GM21723 (cell line): ENCODE data around the gene SAMD5.

ENCODE experiments used
- ATAC-seq: cut with Tn5 transposase; IDR thresholded peaks from one replicate; pipeline ENCODE4 v1.9.1; 2021; ENCODE audit warnings: mild to moderate bottlenecking, moderate library complexity; ENCODE audit not compliant: unreplicated experiment

The SAMD5 gene

DNA sequence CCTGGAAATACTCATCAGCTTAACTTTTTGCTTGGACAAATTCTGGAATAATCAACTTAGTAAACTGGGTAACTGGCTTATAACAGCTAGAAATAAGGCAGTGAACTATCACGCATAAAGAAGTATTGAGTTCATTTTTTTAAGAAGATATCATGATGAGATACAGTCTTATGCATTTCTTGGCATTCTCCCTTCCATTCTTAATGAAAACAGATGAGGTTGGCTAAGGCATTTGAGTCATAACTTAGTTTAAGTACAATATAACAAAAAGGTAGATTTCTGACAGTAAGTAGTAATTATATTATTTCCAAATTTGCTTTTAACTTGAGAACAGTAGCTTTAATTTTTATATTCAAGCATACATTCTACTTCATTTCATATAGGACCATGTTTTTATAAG, 56.1 kb downstream of the SAMD5 start:
- no peak for ATAC-seq

DNA sequence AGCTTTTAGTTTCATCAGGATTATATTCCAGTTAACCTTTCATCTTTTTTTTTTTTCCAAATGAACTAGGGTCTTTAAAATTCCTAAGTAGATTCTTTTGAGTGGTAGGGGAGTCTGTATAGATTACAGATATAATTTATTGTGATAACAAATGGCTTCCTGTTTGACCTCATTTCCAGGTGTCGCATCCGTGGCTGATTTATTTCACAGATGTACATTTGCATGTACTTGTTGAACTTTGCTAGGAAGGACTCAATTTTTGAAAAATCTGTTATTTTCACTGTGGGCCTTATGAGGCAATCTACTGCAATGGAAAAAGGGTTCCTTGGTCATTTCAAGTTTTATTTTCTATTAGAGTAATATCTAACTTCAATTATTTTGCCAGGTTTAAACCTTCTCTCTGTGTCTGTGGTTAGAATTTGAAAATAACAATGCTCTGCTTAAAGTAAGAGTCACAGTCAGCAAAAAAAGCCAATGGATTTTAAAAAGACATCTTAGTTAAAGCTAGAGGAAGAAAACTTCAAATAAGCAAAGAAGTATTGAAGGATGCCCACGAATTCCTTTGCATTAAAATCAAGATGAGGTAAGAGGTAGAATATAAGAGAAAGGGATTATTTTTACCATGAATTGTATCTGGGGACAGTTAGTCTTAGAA, 57.9 kb downstream of the SAMD5 start:
- ATAC-seq: no peak

DNA sequence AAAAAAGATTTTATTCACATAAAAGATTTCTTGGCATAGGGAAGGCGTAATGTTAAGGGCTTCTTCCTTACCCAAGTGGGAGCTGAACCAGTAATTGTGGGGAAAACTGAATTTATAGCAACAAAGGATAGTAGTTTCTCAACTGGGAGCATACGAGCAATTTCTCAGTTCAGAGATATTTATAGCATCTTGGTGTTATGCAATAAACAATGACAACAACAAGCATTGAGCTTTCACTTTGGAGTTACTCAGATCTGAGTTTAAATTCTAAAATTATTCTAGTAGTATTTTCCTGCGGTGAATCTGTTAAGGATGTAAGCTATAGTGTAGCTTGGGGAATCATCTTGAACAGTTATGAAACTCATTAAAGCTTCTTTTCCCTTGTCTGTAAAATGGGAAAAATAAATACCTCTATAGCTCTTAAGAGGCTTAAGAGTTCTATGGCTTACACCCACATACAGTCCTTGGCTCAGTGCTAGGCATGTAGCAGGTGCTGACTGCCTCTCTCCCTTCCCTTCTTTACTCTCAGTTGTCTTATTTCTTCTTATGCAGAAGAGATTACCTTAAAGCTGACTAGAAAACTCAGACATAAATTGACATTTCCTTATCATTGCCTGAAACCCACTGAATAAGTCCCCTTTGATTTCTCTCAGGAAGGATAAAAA, 58.8 kb downstream of the SAMD5 start:
- no peak for ATAC-seq

DNA sequence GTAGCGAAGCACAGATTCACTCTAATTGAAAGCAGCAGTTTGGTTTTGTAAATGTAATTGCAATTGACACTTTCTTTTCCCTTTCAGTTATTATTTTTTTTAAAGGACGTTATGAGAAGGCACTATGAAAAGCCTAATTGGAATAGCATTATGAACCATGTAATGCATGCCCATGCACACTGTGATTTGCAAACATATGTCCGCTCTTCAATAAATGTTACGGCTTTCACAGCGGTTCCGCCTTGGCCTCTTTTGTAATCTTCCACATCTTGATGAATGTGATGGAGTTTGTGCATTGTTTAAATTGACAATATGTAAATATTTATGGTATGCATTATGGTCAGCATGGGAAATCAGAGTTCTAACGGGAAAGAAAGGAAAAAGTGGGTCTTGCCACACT, 61.3 kb downstream of the SAMD5 start:
- no peak for ATAC-seq

DNA sequence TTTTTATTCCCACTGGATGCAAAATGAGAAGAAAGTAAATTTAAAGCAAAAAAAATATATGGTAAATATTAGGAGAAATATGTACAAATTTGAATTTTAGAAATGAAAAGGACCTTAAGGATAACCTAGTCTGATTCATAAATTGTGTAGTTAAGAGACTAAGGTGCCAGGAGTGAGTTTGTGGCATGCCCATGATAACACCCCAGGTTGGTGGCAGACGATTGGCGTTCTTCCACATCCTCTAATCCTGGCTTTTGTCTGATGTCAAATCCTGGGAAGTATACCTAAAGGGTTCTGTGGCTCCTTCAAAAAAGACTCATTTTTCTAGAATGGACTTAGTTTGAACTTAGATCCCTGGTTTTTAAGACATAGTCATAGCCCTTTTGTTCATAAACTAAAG, 62.2 kb downstream of the SAMD5 start:
- ATAC-seq: no peak

- ATAC-seq: no peak
Observed at GRCh38 chr6:147577488-147577887, 69.0 kb downstream of the SAMD5 start.

DNA sequence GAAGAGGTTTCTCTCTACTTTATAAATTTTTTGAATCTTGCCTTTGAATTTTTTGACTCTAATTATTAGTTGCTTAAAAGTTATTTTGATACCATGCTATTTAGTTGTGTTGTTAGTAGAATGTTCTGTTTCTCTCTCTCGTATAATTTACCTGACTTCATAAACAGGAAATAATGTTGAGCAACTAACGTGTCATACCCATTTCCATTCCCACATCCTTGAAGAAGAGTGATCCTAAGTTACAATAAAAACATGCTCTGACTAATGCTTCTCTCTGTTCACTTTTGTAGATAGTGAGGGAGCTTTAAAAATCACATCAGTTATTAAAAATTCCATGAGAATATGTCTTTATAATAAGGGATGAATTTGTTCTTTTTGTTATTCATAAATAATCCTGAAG, 69.7 kb downstream of the SAMD5 start:
- ATAC-seq: no peak

DNA sequence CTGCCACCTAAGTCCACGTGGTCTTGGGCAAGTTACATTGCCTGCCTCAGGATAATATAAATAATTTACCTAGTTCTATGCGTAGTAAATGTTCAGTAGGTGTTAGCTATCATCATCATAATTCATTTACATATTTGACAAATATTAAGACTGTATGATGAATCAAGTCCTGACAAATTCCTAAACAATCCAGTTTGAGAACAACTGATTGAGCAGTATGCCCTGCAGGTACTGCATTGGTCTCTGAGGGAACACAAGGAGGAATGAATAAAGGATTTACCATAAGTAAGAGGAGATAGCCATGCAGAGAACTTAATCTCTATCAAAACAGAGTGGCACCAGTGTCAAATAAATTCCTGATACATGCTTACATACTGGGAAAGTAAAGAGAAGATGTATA, 70.4 kb downstream of the SAMD5 start:
- ATAC-seq: no peak

DNA sequence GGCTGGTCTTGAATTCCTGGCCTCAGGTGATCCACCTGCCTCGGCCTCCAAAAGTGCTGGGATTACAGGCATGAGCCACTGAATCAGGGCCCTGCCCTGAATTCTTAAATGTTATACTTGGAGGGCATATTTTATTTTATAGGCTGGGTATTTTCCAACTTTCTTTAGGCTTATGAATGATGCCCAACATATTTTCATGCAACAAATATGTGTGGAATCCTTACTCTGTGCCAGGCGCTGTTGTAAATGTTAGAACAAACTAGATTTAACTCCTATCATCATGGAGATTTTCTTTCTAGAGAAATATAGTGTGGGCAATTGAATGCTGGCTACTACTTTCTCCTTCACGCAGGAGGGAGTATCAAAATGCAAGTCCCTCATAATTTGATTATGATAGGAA, 71.2 kb downstream of the SAMD5 start:
- ATAC-seq: no peak

DNA sequence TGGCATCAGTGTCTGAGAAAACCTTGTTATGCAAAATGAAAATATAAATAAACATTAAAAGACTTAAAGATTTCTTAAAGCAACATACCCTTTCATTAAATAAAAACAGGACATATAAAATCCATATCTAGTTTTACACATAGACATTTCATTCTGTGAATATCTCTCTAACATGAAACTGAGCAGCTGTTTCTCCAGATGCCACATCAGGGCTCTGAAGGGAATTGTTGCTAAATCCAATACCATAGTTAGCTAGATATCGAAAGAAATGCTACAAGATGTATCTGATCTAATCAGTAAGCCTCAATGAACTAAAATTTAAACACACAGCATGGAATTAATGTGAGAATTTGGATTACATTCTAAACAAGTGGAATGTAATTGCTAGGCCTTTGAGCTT, 74.5 kb downstream of the SAMD5 start:
- no peak for ATAC-seq

- no peak for ATAC-seq
Observed at GRCh38 chr6:147585256-147585655, 76.8 kb downstream of the SAMD5 start.

- no peak for ATAC-seq
Observed at GRCh38 chr6:147586044-147586443, 77.6 kb downstream of the SAMD5 start.

DNA sequence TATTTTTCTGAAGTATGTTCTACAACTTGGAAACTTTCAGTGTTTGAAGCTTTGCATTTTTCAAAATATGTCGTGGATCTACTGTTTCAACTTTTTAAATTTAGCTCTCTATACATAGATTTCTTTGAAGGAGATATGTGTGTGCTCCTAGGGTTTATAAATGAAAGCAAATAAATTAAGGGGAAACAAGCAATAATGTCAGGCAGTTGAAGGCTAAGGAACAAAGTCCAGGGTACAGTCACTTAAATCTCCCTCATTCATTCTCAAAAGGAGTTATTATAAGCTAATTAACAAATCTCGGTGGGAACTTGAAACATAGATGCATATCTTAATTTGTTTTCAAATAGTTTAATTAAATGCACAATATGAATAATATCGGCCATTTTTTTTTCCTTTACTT, 79.4 kb downstream of the SAMD5 start:
- no peak for ATAC-seq

GRCh38 chr6:147588469-147588868, 80.0 kb downstream of the SAMD5 start:
- ATAC-seq: no peak

DNA sequence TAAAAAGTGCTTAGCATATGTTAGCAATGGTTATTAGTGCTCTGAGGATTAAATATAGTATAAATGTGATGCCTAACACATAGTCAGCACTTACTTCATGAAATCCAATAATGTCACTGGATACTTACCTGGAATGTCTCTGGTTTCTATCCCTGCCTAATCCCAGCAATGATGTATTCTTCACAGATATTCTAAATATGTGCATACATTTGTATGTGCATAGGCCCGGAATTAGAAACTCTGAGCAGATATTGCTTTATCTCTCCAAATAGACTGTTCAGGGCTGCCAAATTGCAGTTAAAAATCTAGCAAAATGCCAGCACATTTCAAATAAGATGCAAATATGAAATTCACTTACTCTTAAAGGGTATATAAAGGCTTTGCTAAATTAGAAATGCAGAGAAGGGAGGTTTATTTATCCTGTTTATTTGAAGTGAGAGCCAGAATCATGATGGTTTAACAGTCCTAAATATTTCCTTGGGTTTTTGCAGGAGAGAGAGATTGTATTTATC, 81.3 kb downstream of the SAMD5 start:
- ATAC-seq: no peak

GRCh38 chr6:147595961-147596360, 87.5 kb downstream of the SAMD5 start:
- no peak for ATAC-seq

GRCh38 chr6:147603392-147604081, 95.0 kb downstream of the SAMD5 start:
- no peak for ATAC-seq

- no peak for ATAC-seq
Observed at GRCh38 chr6:147604373-147604772, 95.9 kb downstream of the SAMD5 start.

GRCh38 chr6:147611992-147612391, 103.5 kb downstream of the SAMD5 start:
- ATAC-seq: no peak

GRCh38 chr6:147614501-147614900, 106.0 kb downstream of the SAMD5 start:
- no peak for ATAC-seq

- ATAC-seq: no peak
Observed at GRCh38 chr6:147615659-147616456, 107.4 kb downstream of the SAMD5 start.
